HCT116 (cell line): Measurements from ENCODE around the gene RAP2C. TPM values are rescaled to one million over a fixed set of nuclear protein-coding genes. Genes with fewer than 3 reads are reported as not detected.

Experiments used
- ATAC-seq: fragments of 200-7000 bp; cut with Tn5 transposase; 2 replicates; pipeline ENCODE4 v1.9.1; 2020; ENCODE audit warnings: mild to moderate bottlenecking, moderate library complexity
- BruUV-seq: library from RNA; stranded (reverse); fragments of 400-500 nt; replicated peaks from 2 replicates; lab custom pipeline; 2021; lab: Mats Ljungman, UMichigan
- CTCF ChIA-PET: fragments of 300-600 bp; sonication (Branson Sonifier 250); formaldehyde crosslinking; loops from one replicate; lab custom pipeline; 2021; ENCODE audit warnings: antibody characterized with exemption; lab: Charles Lee
- POLR2A ChIA-PET: fragments of 300-600, 350-600 bp; sonication (Branson Sonifier 250); formaldehyde crosslinking; loops from one replicate; lab custom pipeline; 2021; ENCODE audit warnings: antibody characterized with exemption; lab: Charles Lee
- RAD21 ChIA-PET, 2 experiments: fragments of 300-600 bp; sonication (Branson Sonifier 250); formaldehyde crosslinking; loops; one replicate each; lab custom pipeline; 2023; ENCODE audit warnings: low total read pairs in 2 of 2; ENCODE audit not compliant: uncharacterized antibody in 2 of 2, unreplicated experiment in 2 of 2, low non-redundant PET in 1 of 2; lab: Charles Lee
- DNase-seq: peaks from one replicate; pipeline ENCODE4 v3.0.0-alpha.2; 2010; ENCODE audit warnings: low read depth, low spot score
- H2AFZ ChIP-seq: fragments of 200-600 bp; shearing (Covaris generic), sonication (generic); 2 replicates; pipeline ENCODE4 v1.6.1; 2017; ENCODE audit warnings: low read depth, mixed run types, mixed read lengths, antibody characterized with exemption, low read length; ENCODE audit not compliant: poor library complexity, severe bottlenecking
- H3K27ac ChIP-seq: 2 replicates; pipeline ENCODE4 v1.5.1; 2012; ENCODE audit warnings: low read depth, low read length
- H3K27me3 ChIP-seq: fragments of 200-600 bp; sonication (generic); 2 replicates; pipeline ENCODE4 v1.6.1; 2016; ENCODE audit warnings: mixed run types, low read length, mixed read lengths; ENCODE audit not compliant: insufficient read depth
- H3K36me3 ChIP-seq, 2 experiments: fragments of 200-500 bp in 1 of 2; fragments of 200-600 bp in 1 of 2; sonication (Bioruptor generic) in 1 of 2; sonication (generic) in 1 of 2; 2 replicates each; pipeline versions ENCODE4 v1.5.1 to v1.6.1; 2014 to 2016; ENCODE audit warnings: low read length in 2 of 2, inconsistent platforms in 1 of 2, mixed read lengths in 1 of 2, mixed run types in 1 of 2; ENCODE audit not compliant: insufficient read depth in 2 of 2, control insufficient read depth in 1 of 2
- H3K4me1 ChIP-seq, 2 experiments: fragments of 200-600 bp in 1 of 2; sonication (generic) in 1 of 2; 2 replicates each; pipeline versions ENCODE4 v1.5.1 to v1.6.1; 2012 to 2017; ENCODE audit warnings: low read length in 2 of 2, inconsistent platforms in 1 of 2, mild to moderate bottlenecking in 1 of 2, mixed read lengths in 1 of 2, mixed run types in 1 of 2, moderate library complexity in 1 of 2; ENCODE audit not compliant: insufficient read depth in 2 of 2, control insufficient read depth in 1 of 2
- H3K4me2 ChIP-seq: fragments of 200-600 bp; sonication (generic); 2 replicates; pipeline ENCODE4 v1.6.1; 2017; ENCODE audit warnings: mixed run types, low read length, mixed read lengths
- H3K4me3 ChIP-seq, 2 experiments: fragments of 200-600 bp in 1 of 2; sonication (generic) in 1 of 2; replicated peaks in 1 of 2; 2 replicates each; pipeline ENCODE4 v1.5.1; 2011 to 2016; ENCODE audit warnings: low read length in 2 of 2, control low read depth in 1 of 2, low read depth in 1 of 2, mild to moderate bottlenecking in 1 of 2, mixed read lengths in 1 of 2, mixed run types in 1 of 2
- H3K79me2 ChIP-seq: fragments of 200-600 bp; sonication (generic); 2 replicates; pipeline ENCODE4 v1.6.1; 2017; ENCODE audit warnings: mild to moderate bottlenecking, mixed run types, low read length, moderate library complexity, mixed read lengths; ENCODE audit not compliant: insufficient read depth
- H3K9ac ChIP-seq: fragments of 200-600 bp; sonication (generic); 2 replicates; pipeline ENCODE4 v1.6.1; 2016; ENCODE audit warnings: low read length, mixed read lengths
- H3K9me2 ChIP-seq: fragments of 200-600 bp; sonication (generic), shearing (Covaris generic); 2 replicates; pipeline ENCODE4 v1.6.1; 2017; ENCODE audit warnings: mixed run types, mild to moderate bottlenecking, moderate library complexity; ENCODE audit not compliant: insufficient read depth
- H3K9me3 ChIP-seq, 2 experiments: fragments of 200-500 bp in 1 of 2; fragments of 200-600 bp in 1 of 2; sonication (Bioruptor generic) in 1 of 2; sonication (generic) in 1 of 2; 2 replicates each; pipeline ENCODE4 v1.6.1; 2014 to 2017; ENCODE audit warnings: low read length in 2 of 2, mixed read lengths in 2 of 2, inconsistent platforms in 1 of 2, low read depth in 1 of 2, mild to moderate bottlenecking in 1 of 2, mixed run types in 1 of 2, moderate library complexity in 1 of 2; ENCODE audit not compliant: control insufficient read depth in 1 of 2, insufficient read depth in 1 of 2
- H4K20me1 ChIP-seq: fragments of 200-600 bp; sonication (generic), shearing (Covaris generic); 2 replicates; pipeline ENCODE4 v1.6.1; 2017; ENCODE audit warnings: mixed run types, mild to moderate bottlenecking, moderate library complexity; ENCODE audit not compliant: insufficient read depth
- CBX3 ChIP-seq: IDR thresholded peaks from 2 replicates; pipeline ENCODE4 v1.6.1; 2012; ENCODE audit warnings: low read depth
- CEBPB ChIP-seq: IDR thresholded peaks from 2 replicates; pipeline ENCODE4 v1.6.1; 2012; ENCODE audit warnings: low read depth
- ELF1 ChIP-seq: IDR thresholded peaks from 2 replicates; pipeline ENCODE4 v1.6.1; 2012; ENCODE audit warnings: low read depth, borderline replicate concordance
- EZH2 ChIP-seq: fragments of 200-600 bp; sonication (generic); IDR thresholded peaks from 2 replicates; pipeline ENCODE4 v1.6.1; 2017; ENCODE audit warnings: antibody characterized with exemption, mixed run types
- EZH2phosphoT487 ChIP-seq: fragments of 200-600 bp; IDR thresholded peaks from 2 replicates; pipeline ENCODE4 v1.6.1; 2018; ENCODE audit warnings: antibody characterized with exemption, borderline replicate concordance
- FOSL1 ChIP-seq: IDR thresholded peaks from 2 replicates; pipeline ENCODE4 v1.6.1; 2012; ENCODE audit warnings: low read depth
- JUND ChIP-seq: IDR thresholded peaks from 2 replicates; pipeline ENCODE4 v1.6.1; 2012
- POLR2A ChIP-seq: IDR thresholded peaks from 2 replicates; pipeline ENCODE4 v1.7.0; 2011; ENCODE audit warnings: borderline replicate concordance; ENCODE audit not compliant: insufficient read depth, insufficient read length; ENCODE audit errors: extremely low read depth
- POLR2AphosphoS5 ChIP-seq: IDR thresholded peaks from 2 replicates; pipeline ENCODE4 v1.6.1; 2011; ENCODE audit warnings: mild to moderate bottlenecking, low read depth, low read length, moderate library complexity
- RAD21 ChIP-seq: IDR thresholded peaks from 2 replicates; pipeline ENCODE4 v1.6.1; 2012; ENCODE audit warnings: low read depth, mild to moderate bottlenecking
- REST ChIP-seq: IDR thresholded peaks from 2 replicates; pipeline ENCODE4 v1.6.1; 2012; ENCODE audit warnings: low read depth
- SP1 ChIP-seq: IDR thresholded peaks from 2 replicates; pipeline ENCODE4 v1.6.1; 2012; ENCODE audit warnings: low read depth
- SRF ChIP-seq: IDR thresholded peaks from 2 replicates; pipeline ENCODE4 v1.6.1; 2012; ENCODE audit warnings: low read depth
- intact Hi-C: fragments of 100-400 bp; cut with micrococcal nuclease; formaldehyde crosslinking; loops from 2 replicates; pipeline ENCODE4 v1.10.0; 2022
- total RNA-seq: library from RNA; stranded (reverse); gene quantifications from one replicate; pipeline ENCODE4 v1.2.1, GENCODE V29; 2021; ENCODE audit not compliant: unreplicated experiment

RAP2C gene
- total RNA-seq, 1 experiment from 2014 or later = 19.9 TPM

GRCh38 chrX:132200976-132201375 lies 18.3 kb downstream of the RAP2C start:
- Histone ChIP-seq H2AFZ (no peak overlapping the region), H4K20me1 (no peaks in the 10 kb centered on the region), H3K4me2 (no peak overlapping the region), H3K9me2 (no peaks in the 10 kb centered on the region), H3K9me3 (no peaks in the 10 kb centered on the region), H3K27me3 (no peaks in the 10 kb centered on the region), H3K79me2 (no peaks in the 10 kb centered on the region), H3K4me1 (no peaks in the 10 kb centered on the region), H3K4me3 (no peak overlapping the region), H3K27ac (no peak overlapping the region), H3K9ac (no peak overlapping the region), H3K36me3 (no peaks in the 10 kb centered on the region)
- intact Hi-C loops = no loop called here
- ChIA-PET RAD21 (no interaction called here), POLR2A (no interaction called here), CTCF (no interaction called here)
- BruUV-seq = no TSS peak
- DNase-seq (no peak), ATAC-seq (no peak)
- TF ChIP-seq JUND (no peak), EZH2phosphoT487 (no peak), SRF (no peak), EZH2 (no peak), POLR2A (no peak), REST (no peak), RAD21 (no peak), CBX3 (no peak), CEBPB (no peak), FOSL1 (no peak), ELF1 (no peak), POLR2AphosphoS5 (no peak), SP1 (no peak)
